K562 (cell line): Measurements from ENCODE around the gene ADGRL3.

Source experiments
- CBFB ChIP-seq: sonication (generic); formaldehyde crosslinking; IDR thresholded peaks from 2 replicates; pipeline ENCODE4 v1.4.0; 2020; ENCODE audit warnings: mild to moderate bottlenecking, missing genetic modification reagents
- MECOM ChIP-seq: fragments of 250-450 bp; sonication (Bioruptor Pico); IDR thresholded peaks from 2 replicates; pipeline ENCODE4 v1.8.0; 2022; ENCODE audit warnings: inconsistent platforms
- TEAD4 ChIP-seq, 2 experiments: sonication (generic) in 1 of 2; formaldehyde crosslinking in 1 of 2; IDR thresholded peaks; 2 replicates each; pipeline versions ENCODE4 v1.6.1 to v1.8.0; 2012 to 2022; ENCODE audit warnings: borderline replicate concordance in 1 of 2, inconsistent platforms in 1 of 2, low read length in 1 of 2, mild to moderate bottlenecking in 1 of 2, missing genetic modification reagents in 1 of 2
- ZNF3 ChIP-seq: fragments of 250-450 bp; sonication (Bioruptor Pico); IDR thresholded peaks from 2 replicates; pipeline ENCODE4 v1.5.0; 2021; ENCODE audit warnings: mild to moderate bottlenecking, moderate library complexity
- ZNF699 ChIP-seq: fragments of 250-450 bp; sonication (Bioruptor Pico); IDR thresholded peaks from 2 replicates; pipeline ENCODE4 v1.8.0; 2021; ENCODE audit warnings: mild to moderate bottlenecking, moderate library complexity; ENCODE audit not compliant: insufficient replicate concordance
- TF ChIP-seq, protein P1 (sequence below), 3 experiments: IDR thresholded peaks in 2 of 3; conservative IDR thresholded peaks in 1 of 3; 2 replicates each; pipeline ENCODE4 v1.5.1; 2011 to 2012; ENCODE audit warnings: low read length in 3 of 3, mild to moderate bottlenecking in 3 of 3, control low read depth in 2 of 3, improper control_type of control experiment in 1 of 3, inconsistent platforms in 1 of 3, low read depth in 1 of 3, mixed read lengths in 1 of 3, moderate library complexity in 1 of 3; ENCODE audit not compliant: insufficient read depth in 2 of 3

DNA sequence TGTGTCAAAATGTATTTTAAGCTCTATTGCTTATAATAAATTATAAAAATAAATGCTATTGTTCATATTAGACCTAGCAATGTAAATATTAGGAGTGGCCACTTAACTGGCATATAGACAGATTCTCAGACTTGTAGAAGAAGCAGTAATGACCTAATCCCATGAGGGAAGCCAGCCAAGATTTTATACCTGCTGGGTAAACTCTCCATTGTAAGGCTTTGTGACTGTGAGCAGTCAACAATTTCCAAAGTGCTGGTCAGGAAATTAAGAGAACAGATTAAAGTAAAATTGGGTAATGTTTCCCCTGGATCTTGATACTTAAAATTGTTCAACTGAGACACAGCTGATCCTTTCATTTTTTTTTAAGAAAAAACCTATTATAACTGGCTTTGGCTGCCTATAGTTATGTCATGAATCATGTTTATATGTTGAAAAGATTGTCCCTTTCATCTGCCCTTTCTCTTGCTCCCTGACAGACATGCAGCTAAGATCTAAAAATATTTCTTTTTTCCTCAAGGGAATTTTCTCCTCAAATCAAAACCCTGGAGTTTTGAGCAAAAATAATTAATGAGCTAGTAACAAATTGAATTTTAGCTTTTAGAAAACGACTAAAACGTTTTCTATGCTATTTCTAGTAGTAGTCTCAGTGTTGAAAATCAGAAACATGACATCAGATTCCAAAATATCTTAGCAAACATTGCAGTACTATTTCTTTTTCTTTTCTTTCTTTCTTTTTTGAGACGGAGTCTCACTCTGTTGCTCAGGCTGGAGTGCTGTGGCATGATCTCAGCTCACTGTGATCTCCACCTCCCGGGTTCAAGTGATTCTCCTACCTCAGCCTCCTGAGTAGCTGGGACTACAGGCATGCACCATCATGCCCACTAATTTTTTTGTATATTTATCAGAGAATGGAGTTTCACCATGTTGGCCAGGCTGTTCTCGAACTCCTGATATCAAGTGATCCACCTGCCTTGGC lies 77.9 kb downstream of the ADGRL3 start:
- TF ChIP-seq ZNF699 (CRISPR knock-in tag) (no peak), TEAD4 (IDR thresholded peaks at IDR 0.05; ENCODE audit: low read length) (no peak), TEAD4 (CRISPR knock-in tag; IDR thresholded peaks at IDR 0.05; ENCODE audit: borderline replicate concordance) (no peak), MECOM (CRISPR knock-in tag) (no peak), ZNF3 (CRISPR knock-in tag) (no peak), CBFB (CRISPR knock-in tag) (no peak)
- TF ChIP-seq, protein P1, sequence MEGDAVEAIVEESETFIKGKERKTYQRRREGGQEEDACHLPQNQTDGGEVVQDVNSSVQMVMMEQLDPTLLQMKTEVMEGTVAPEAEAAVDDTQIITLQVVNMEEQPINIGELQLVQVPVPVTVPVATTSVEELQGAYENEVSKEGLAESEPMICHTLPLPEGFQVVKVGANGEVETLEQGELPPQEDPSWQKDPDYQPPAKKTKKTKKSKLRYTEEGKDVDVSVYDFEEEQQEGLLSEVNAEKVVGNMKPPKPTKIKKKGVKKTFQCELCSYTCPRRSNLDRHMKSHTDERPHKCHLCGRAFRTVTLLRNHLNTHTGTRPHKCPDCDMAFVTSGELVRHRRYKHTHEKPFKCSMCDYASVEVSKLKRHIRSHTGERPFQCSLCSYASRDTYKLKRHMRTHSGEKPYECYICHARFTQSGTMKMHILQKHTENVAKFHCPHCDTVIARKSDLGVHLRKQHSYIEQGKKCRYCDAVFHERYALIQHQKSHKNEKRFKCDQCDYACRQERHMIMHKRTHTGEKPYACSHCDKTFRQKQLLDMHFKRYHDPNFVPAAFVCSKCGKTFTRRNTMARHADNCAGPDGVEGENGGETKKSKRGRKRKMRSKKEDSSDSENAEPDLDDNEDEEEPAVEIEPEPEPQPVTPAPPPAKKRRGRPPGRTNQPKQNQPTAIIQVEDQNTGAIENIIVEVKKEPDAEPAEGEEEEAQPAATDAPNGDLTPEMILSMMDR (IDR thresholded peaks at IDR 0.05 in 2 of 3, conservative IDR thresholded peaks at IDR 0.05 in 1 of 3; ENCODE audit: insufficient read depth in 2 of 3, low read depth in 1 of 3, low read length in 3 of 3) = no peak
